ENCODE measurements around the gene ADIRF. TPM values are rescaled to one million over a fixed set of nuclear protein-coding genes. Genes with fewer than 3 reads are reported as not detected.
"Not testable (repeated sequence)": the region's sequence is repeated elsewhere in the genome, so short reads cannot be mapped to it uniquely, and the experiment has no call there.

ADIRF gene
- total RNA-seq, 1 donor from 2014 or later = not detected

GRCh38 chr10:86929468-86930380 is 38.6 kb upstream of the ADIRF start:
- no peaks in the 10 kb centered on the region for H3K9me3 ChIP-seq (ENCODE audit: insufficient read depth, low read depth, low read length)
- Mint-ChIP-seq H3K4me1 (ENCODE audit: low read depth, unreplicated experiment) (no peaks in the 10 kb centered on the region), H3K27me3 (ENCODE audit: low read depth, unreplicated experiment) (no peaks in the 10 kb centered on the region), H3K27ac (ENCODE audit: unreplicated experiment) (no peak overlapping the region), H3K9me3 (ENCODE audit: unreplicated experiment) (no peaks in the 10 kb centered on the region), H3K36me3 (ENCODE audit: low read depth, unreplicated experiment) (peaks cover 8% of the 10 kb centered on the region), H3K4me3 (ENCODE audit: unreplicated experiment) (no peak overlapping the region)
- no peak for TF ChIP-seq EZH2 (IDR thresholded peaks at IDR 0.05; ENCODE audit: insufficient read depth, low read length)
- TF ChIP-seq CTCF (IDR thresholded peaks at IDR 0.05; ENCODE audit: insufficient read depth, low read depth, low read length) = no peak
- no peak overlapping the region for H3K27ac ChIP-seq (ENCODE audit: low read depth, low read length)
- no peak overlapping the region for H2AFZ ChIP-seq (ENCODE audit: low read depth, low read length)
- DNase-seq (ENCODE audit: low read depth) (no peak), FAIRE-seq (no peak)
- no peaks in the 10 kb centered on the region for H3K4me1 ChIP-seq (ENCODE audit: insufficient read depth, low read length)
- no peak overlapping the region for H3K4me3 ChIP-seq (ENCODE audit: insufficient read depth, low read depth, low read length)
- peaks cover 3% of the 10 kb centered on the region for H3K36me3 ChIP-seq (ENCODE audit: insufficient read depth, low read length)
- no peak overlapping the region for H3K9ac ChIP-seq (ENCODE audit: low read length)
- no peaks in the 10 kb centered on the region for H3K79me2 ChIP-seq (ENCODE audit: insufficient read depth, low read length)
- no peaks in the 10 kb centered on the region for H3K27me3 ChIP-seq (ENCODE audit: insufficient read depth, low read length)
- no peak overlapping the region for H3K4me2 ChIP-seq (ENCODE audit: low read length)
- no peaks in the 10 kb centered on the region for H4K20me1 ChIP-seq (ENCODE audit: insufficient read depth, low read length)

- Histone ChIP-seq H3K27me3 (ENCODE audit: insufficient read depth, low read length) (no peaks in the 10 kb centered on the region), H3K9me3 (ENCODE audit: insufficient read depth, low read depth, low read length) (no peaks in the 10 kb centered on the region), H3K9ac (ENCODE audit: low read length) (no peak overlapping the region), H3K4me1 (ENCODE audit: insufficient read depth, low read length) (peaks cover 2% of the 10 kb centered on the region), H2AFZ (ENCODE audit: low read depth, low read length) (no peak overlapping the region), H4K20me1 (ENCODE audit: insufficient read depth, low read length) (no peaks in the 10 kb centered on the region), H3K36me3 (ENCODE audit: insufficient read depth, low read length) (peaks cover 3% of the 10 kb centered on the region), H3K27ac (ENCODE audit: low read depth, low read length) (no peak overlapping the region), H3K4me3 (ENCODE audit: insufficient read depth, low read depth, low read length) (no peak overlapping the region), H3K4me2 (ENCODE audit: low read length) (no peak overlapping the region), H3K79me2 (ENCODE audit: insufficient read depth, low read length) (no peaks in the 10 kb centered on the region)
- no peaks in the 10 kb centered on the region for H3K9me3 Mint-ChIP-seq (ENCODE audit: unreplicated experiment)
- peaks cover 7% of the 10 kb centered on the region for H3K4me1 Mint-ChIP-seq (ENCODE audit: low read depth, unreplicated experiment)
- no peaks in the 10 kb centered on the region for H3K27me3 Mint-ChIP-seq (ENCODE audit: low read depth, unreplicated experiment)
- no peak for DNase-seq (ENCODE audit: low read depth)
- no peak overlapping the region for H3K27ac Mint-ChIP-seq (ENCODE audit: unreplicated experiment)
- peak; percentile 29 for FAIRE-seq
- TF ChIP-seq EZH2 (IDR thresholded peaks at IDR 0.05; ENCODE audit: insufficient read depth, low read length) (no peak), CTCF (IDR thresholded peaks at IDR 0.05; ENCODE audit: insufficient read depth, low read depth, low read length) (no peak)
- no peak overlapping the region for H3K4me3 Mint-ChIP-seq (ENCODE audit: unreplicated experiment)
- peaks cover 8% of the 10 kb centered on the region for H3K36me3 Mint-ChIP-seq (ENCODE audit: low read depth, unreplicated experiment)
These were observed 36.4 kb upstream of the ADIRF start for GRCh38 chr10:86931872-86932271.

- FAIRE-seq = no peak
- Histone ChIP-seq H3K4me1 (ENCODE audit: insufficient read depth, low read length) (peaks cover 9% of the 10 kb centered on the region), H3K9ac (ENCODE audit: low read length) (no peak overlapping the region), H3K4me3 (ENCODE audit: insufficient read depth, low read depth, low read length) (no peak overlapping the region), H3K27ac (ENCODE audit: low read depth, low read length) (no peak overlapping the region), H3K27me3 (ENCODE audit: insufficient read depth, low read length) (no peaks in the 10 kb centered on the region), H3K79me2 (ENCODE audit: insufficient read depth, low read length) (no peaks in the 10 kb centered on the region), H3K36me3 (ENCODE audit: insufficient read depth, low read length) (peaks cover 3% of the 10 kb centered on the region), H4K20me1 (ENCODE audit: insufficient read depth, low read length) (no peaks in the 10 kb centered on the region), H2AFZ (ENCODE audit: low read depth, low read length) (no peak overlapping the region), H3K9me3 (ENCODE audit: insufficient read depth, low read depth, low read length) (no peaks in the 10 kb centered on the region), H3K4me2 (ENCODE audit: low read length) (no peak overlapping the region)
- Mint-ChIP-seq H3K4me3 (ENCODE audit: unreplicated experiment) (no peak overlapping the region), H3K4me1 (ENCODE audit: low read depth, unreplicated experiment) (peaks cover 13% of the 10 kb centered on the region), H3K27ac (ENCODE audit: unreplicated experiment) (no peak overlapping the region), H3K9me3 (ENCODE audit: unreplicated experiment) (no peaks in the 10 kb centered on the region), H3K36me3 (ENCODE audit: low read depth, unreplicated experiment) (peaks cover 8% of the 10 kb centered on the region), H3K27me3 (ENCODE audit: low read depth, unreplicated experiment) (no peaks in the 10 kb centered on the region)
- TF ChIP-seq EZH2 (IDR thresholded peaks at IDR 0.05; ENCODE audit: insufficient read depth, low read length) = no peak
- no peak for TF ChIP-seq CTCF (IDR thresholded peaks at IDR 0.05; ENCODE audit: insufficient read depth, low read depth, low read length)
- no peak for DNase-seq (ENCODE audit: low read depth)
These were observed 35.6 kb upstream of the ADIRF start for GRCh38 chr10:86932674-86933073.

GRCh38 chr10:86934162-86934711 is 34.0 kb upstream of the ADIRF start:
- peaks cover 13% of the 10 kb centered on the region for H3K4me1 Mint-ChIP-seq (ENCODE audit: low read depth, unreplicated experiment)
- H3K27ac Mint-ChIP-seq (ENCODE audit: unreplicated experiment); FAIRE-seq; DNase-seq (ENCODE audit: low read depth); H3K79me2 ChIP-seq (ENCODE audit: insufficient read depth, low read length); H3K4me2 ChIP-seq (ENCODE audit: low read length); H2AFZ ChIP-seq (ENCODE audit: low read depth, low read length); H3K36me3 ChIP-seq (ENCODE audit: insufficient read depth, low read length); H3K27me3 ChIP-seq (ENCODE audit: insufficient read depth, low read length); H3K9me3 ChIP-seq (ENCODE audit: insufficient read depth, low read depth, low read length); H3K36me3 Mint-ChIP-seq (ENCODE audit: low read depth, unreplicated experiment); H3K4me3 Mint-ChIP-seq (ENCODE audit: unreplicated experiment); H3K9me3 Mint-ChIP-seq (ENCODE audit: unreplicated experiment); H3K4me3 ChIP-seq (ENCODE audit: insufficient read depth, low read depth, low read length); H3K27ac ChIP-seq (ENCODE audit: low read depth, low read length); H3K9ac ChIP-seq (ENCODE audit: low read length); H3K4me1 ChIP-seq (ENCODE audit: insufficient read depth, low read length); H4K20me1 ChIP-seq (ENCODE audit: insufficient read depth, low read length); H3K27me3 Mint-ChIP-seq (ENCODE audit: low read depth, unreplicated experiment): not testable (repeated sequence)

Measured in astrocyte (in vitro differentiated cells and primary cell).